Head of caudate nucleus (tissue), 42 donors: ENCODE data around the gene TYMP.
"Not testable (repeated sequence)": the region's sequence is repeated elsewhere in the genome, so short reads cannot be mapped to it uniquely, and the experiment has no call there.

Experiments
- DNase-seq, 42 donors: peaks; one replicate each; pipeline versions ENCODE4 v3.0.0 to v3.0.0-alpha.2; 2020 to 2021; ENCODE audit warnings: mixed read lengths in 7 of 42
- intact Hi-C: fragments of 100-400 bp; cut with DNase I; formaldehyde crosslinking; loops from one replicate; pipeline ENCODE4 v1.15.0; 2022

TYMP gene

DNA sequence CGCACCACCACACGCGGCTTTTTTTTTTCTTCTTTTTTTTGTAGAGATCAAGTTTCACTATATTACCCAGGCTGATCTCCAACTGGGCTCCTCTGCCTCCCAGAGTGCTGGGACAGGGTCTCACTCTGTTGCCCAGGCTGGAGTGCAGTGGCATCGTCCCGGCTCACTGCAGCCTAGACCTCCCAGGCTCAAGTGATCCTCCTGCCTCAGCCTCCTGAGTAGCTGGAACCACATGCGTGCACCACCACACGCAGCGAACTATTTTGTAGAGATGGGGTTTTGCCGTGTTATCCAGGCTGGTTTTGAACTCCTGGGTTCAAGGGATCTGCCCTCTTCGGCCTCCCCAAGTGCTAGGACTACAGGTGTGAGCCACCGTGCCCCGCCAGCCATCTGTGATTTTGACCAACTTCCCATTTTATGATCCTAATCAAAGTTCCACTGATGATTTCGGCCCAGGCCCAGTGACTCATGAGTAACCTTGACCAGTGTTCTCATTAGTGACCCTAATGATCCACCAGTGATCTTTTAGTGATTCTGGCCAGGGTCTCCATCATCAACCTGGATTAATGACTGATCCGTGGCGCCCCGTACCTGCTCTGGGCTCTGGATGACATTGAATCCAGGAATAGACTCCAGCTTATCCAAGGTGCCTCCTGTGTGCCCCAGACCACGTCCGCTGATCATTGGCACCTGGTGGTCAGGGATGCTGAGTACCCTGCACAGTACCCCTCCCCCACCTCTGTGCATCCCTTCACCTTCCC is 1.7 kb downstream of the TYMP start:
- DNase-seq = no peak
- intact Hi-C loops = loop anchor here (5.0 kb wide), 1 partner anchor 54 kb away; the partner anchor contains the start of gene CHKB

DNA sequence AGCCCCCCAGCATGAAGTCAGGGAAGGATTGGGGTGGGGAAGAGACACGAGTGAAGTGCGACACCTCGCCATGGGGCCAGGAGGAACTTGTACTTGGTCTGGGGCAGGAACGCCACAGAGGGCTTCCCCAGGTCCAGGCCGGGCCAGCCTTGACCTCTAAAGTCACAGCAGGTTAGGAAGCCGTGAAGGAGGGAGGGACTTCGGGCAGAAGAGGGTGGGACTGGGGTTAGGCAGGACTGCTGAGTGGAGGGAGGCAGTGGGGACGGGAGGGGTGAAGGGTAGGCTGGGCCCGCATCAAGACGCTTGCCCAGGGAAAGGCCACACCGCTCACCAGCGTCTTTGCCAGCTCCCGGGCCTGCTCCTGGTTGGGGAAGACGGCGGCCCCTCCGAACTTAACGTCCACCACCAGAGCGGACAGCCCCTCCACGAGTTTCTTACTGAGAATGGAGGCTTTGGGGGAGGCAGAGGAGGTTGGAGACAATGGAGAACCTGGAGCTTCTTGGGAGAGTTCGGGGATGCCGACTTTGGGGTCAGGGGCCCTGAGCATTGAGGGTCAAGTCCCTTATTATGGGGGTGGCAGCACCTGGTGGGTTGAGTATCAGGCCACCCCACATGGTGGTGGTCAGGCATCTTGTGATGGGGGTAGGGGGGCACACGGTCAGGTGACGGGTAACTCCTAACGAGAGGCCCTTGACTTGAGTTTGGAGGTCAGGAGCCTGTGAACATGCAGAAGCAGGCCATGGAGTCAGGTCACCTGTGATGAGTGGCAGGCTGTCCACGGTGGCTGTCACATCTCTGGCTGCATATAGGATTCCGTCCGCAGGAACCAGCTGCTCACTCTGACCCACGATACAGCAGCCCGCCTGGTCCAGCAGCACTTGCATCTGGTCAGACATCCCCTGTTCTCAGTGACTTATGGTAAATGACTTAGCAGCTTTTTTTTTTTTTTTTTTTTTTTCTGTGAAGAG is 2.7 kb downstream of the TYMP start:
- intact Hi-C loops = loop anchor here (5.0 kb wide), 1 partner anchor 55 kb away; the partner anchor contains the start of gene CHKB
- DNase-seq = peak in 7 of 42 donors; percentile 22 to 64 (median 39)

DNA sequence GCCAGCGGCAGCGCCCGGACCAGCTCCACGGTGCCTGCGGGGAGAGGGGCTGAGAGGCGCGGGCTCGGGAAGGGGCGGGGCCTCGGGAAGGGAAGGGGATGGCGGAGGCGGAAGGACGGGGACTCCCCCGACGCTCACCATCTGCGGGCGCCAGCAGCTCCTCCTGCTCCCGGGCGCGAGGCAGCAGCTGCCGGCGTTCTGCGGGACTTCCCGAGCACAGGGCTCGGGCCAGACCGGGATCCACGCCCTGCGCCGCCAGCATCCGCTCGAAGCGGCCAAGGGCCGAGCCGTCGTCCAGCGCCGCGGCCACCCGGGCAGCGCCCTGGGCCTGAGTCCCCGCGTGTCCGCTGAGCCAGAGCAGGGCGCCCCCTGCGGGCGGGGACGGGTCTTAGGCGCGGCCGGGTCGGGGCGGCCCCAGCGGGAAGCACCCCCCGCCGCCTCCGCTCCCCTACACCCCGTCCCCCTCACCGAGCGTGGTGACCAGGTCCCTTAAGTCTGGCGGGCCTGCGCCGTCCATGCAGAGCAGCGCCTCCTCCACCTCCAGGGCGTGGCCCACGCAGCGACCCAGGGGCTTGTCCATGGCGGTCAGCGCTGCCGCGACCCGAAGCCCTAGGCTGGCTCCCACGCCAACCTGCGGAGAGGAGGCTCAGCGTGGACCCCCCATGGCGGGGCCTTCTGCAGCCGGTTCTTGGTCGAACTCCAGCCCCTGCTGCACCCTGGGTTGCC is 3.5 kb downstream of the TYMP start:
- intact Hi-C loops = loop anchor here (5.0 kb wide), 1 partner anchor 56 kb away; the partner anchor contains the start of gene CHKB
- peak in 37 of 42 donors; percentile 54 to 83 (median 70) for DNase-seq

DNA sequence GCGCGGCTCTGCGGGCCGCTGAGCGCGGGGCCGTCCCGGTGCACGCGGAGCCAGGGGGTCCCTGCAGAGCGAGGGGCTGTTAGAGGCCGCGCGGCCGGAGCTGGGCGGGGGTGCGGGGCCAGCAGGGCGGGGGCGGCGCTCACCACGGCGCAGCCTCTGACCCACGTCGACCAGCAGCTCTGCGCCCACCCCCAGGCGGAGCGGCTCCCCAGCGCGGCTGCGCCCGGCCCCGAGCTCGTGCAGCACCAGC is 4.0 kb downstream of the TYMP start:
- DNase-seq = peak in 4 of 42 donors; percentile 57 to 78 (median 71)

DNA sequence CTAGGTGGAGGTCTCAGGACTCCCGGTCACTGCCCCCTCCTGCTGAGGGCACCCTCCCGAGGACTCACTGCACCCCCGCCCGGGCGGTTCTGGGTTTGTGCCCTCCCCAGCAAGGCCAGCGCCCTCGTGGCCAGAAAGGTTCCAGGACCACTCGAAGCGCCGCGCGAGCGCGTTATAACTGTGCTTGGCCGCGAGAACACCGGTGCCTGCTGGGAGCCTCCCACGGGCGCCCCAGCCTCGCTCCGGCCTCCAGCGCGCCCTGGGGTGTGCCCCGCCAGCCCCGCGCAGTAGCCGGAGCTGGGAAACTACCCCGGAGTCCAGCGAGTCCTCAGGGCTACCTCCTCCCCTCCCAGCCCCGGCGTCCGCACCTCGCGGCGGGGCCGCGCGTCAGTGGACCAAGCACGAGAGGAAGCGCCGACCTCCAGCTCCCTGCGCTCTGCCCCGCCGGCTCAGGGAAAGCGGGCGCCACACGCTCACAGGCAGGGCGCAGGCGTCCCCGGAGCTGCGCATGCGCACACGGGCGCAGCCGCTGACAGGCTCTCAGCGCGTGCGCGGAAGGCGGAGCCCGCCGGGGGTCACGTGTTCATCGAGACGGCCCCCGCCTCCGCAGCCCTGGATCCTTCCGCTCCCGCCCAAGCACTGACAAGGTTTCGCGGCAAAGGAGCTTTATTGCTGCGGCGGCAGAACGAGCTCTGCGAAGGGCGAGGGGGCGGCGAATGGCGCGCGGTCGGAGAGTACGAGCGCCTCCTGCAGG is 4.5 kb downstream of the TYMP start, which contains the start of gene SCO2:
SCO2 (minus strand) TSS at position 495 of the 754 bp plus-strand sequence. CDS start 1,187 bp downstream, outside the sequence.
- intact Hi-C loops = loop anchor here (2.0 to 5.0 kb wide), 2 partner anchors 16 to 57 kb away; partner anchors contain the start of genes CHKB and NCAPH2

More for the DNA sequence above, 4.0 kb downstream of the TYMP start:
- intact Hi-C loops = loop anchor here (2.0 to 5.0 kb wide), 2 partner anchors 17 to 57 kb away; partner anchors contain the start of genes CHKB and NCAPH2

DNA sequence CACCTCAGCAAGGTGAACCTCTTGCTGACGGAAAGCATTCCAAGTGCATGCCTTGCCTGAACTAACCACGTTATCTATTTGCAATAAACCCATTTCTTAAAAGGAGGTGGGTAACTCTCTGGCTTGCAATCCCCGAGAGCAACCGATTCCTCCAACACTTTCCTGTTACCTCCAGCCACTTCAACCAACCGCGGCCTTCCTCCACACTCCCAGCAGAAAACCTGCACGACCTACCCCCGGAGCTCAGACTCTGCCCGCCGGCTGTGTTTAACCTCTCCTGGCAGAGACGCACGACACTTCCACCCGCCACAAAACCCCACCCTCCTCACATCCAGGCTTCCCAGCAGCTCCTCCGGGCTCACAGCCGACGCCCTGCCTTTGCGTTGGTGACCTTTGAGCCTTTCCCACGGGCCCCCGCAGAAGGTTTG is 5.1 kb downstream of the TYMP start:
- intact Hi-C loops = loop anchor here (2.0 to 5.0 kb wide), 2 partner anchors 16 to 58 kb away; partner anchors contain the start of genes CHKB and NCAPH2
- peak in 10 of 42 donors; percentile 37 to 66 (median 50) for DNase-seq

More for the DNA sequence above, 4.5 kb downstream of the TYMP start, which contains the start of gene SCO2:
- peak; percentile 84 to 98 (median 95) for DNase-seq

DNA sequence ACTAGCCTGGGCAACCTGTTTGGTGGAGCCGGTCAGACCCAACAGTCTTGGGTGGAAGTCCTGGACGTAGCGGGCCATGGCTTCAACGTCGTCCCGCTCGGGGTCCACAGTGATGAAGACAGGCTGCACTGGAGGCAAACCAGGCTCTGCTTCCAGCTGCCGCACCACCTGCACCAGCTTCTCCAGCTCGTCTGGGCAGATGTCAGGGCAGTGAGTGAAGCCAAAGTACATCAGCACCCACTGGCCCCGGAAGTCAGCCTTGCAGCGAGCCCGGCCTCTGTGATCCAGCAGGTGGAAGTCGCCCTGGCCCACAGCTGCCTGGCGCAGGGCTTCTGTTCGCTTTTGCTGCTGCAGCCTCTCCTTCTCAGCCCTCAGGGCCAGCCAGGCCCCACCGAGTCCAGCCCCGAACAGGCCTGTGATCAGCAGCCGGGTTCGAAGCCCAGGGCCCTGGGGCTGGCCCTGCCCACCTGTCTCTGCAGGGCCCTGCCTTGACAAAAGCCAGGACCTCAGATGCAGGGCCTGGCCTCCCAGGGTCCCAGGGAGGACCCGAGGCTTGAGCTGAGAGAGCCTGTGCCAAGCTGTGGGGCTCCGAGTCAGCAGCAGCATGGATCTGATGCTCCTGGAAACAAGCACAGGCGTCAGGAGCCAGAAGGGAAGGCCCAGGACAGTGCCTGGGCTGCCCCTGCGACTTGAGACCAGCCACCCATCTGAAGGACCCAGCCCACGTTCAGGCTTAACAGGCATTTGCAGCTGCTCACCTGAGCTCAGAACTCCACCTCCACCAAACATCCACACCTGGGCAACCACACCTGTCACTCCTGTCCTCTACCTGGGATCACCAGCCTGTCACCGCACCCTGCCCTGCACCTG is 5.8 kb downstream of the TYMP start:
- no peak for DNase-seq

DNA sequence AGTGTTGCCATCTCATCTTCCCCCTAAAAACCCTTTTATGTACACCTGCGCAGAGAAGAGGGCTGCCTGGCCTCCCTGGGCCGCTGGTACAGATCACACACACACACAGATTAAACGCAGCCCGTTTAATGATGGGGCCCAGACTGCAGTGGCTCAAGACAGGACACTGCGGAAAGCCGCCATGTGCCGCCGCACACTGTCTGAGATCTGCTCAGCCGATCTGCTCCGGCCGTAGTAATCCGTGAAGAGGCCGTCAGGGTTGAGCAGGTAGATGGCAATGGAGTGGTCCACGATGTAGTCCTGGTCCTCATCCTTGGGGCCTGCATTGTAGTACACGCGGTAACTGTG is 6.4 kb downstream of the TYMP start:
- DNase-seq = no peak
- intact Hi-C loops = no loop called here

More for the DNA sequence above, 5.8 kb downstream of the TYMP start:
- intact Hi-C loops = loop anchor here (2.0 kb wide), 1 partner anchor 15 kb away; the partner anchor contains the start of gene NCAPH2

DNA sequence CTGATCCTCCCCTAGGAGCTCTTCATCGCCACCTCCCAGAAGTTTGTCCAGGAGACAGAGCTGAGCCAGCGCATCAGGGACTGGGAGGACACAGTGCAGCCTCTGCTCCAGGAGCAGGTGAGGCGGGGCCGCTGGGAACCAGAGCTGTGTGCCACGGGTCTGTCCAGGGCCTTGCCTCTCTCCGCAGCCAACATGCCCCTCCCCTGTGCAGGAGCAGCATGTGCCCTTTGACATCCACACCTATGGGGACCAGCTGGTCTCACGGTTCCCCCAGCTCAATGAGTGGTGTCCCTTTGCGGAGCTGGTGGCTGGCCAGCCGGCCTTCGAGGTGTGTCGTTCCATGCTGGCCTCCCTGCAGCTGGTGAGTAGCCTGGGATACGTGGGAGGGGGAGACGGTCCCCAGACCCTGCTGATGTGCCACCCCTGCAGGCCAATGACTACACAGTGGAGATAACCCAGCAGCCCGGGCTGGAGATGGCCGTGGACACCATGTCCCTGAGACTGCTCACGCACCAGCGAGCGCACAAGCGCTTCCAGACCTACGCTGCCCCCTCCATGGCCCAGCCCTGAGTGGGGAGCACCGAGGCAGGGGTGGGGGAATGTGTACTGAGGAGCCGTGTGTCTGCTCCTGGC is 6.9 kb downstream of the TYMP start:
- intact Hi-C loops = no loop called here
- no peak for DNase-seq

DNA sequence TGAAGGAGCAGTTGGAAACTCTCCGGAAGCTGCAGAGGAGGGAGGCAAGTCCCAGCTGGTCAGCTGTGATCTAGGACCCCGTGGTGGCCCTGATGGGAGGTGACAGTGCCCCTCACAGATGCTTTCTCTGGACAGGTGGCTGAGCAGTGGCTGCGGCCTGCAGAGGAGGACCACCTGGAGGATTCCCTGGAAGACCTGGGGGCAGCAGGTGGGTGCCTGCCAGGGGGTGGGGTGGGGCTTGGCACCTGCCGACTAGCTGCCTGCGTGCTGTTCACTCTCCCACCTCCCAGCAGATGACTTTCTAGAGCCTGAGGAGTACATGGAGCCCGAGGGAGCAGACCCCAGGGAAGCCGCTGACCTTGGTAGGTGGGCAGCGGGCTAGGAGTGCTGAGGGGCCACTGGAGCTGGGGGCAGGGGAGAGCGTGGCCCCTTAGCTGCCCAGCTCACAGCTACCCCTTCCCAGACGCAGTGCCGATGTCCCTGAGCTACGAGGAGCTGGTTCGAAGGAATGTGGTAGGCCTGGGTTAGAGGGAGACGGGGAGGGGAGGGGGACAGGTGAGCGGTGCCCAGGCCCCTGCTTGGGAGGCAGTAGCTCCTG is 7.5 kb downstream of the TYMP start:
- intact Hi-C loops = no loop called here
- no peak for DNase-seq

DNA sequence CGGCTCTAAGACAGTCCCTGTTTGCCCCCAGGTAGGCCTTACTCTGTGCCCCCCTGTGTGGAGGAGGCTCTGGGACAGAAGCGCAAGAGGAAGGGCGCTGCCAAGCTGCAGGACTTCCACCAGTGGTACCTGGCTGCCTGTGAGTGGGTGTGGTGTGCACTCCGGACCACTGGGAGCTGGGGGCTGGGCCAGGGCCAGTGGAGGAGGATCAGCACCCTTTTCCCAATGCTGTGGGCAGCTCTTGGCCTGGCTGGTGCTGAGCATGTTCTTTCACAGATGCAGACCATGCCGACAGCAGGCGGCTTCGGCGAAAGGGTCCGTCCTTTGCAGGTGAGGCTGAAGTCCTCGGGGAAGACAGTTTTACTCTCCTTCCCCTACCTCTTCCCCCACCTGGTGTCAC is 8.1 kb downstream of the TYMP start:
- intact Hi-C loops = no loop called here
- no peak for DNase-seq

DNA sequence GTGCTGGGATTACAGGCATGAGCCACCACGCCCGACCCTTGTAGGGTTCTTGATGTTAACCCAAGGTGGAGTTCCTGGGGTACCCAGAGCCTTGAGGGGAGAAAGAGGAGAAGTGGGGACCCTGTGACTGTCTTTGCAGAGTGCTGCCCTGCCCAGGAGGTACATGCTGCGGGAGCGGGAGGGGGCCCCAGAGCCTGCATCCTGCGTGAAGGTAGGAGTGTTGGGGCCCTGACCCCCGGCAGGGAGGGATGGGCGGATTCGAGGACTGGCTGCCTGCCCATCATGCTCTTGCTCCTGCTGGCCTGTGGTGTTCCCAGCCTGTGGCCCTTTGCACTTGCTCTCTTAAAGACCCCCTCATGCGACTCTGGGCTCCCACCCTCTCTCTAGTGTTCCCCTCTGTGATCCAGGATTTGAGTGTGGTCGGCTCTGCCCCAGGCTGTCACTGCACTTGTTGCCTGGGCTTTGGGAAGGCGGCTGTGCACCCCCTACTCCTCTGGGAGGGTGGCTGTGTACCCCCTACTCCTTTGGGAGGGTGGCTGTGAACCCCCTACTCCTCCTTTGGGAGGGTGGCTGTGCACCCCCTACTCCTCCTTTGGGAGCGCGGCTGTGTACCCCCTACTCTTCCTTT is 8.9 kb downstream of the TYMP start:
- intact Hi-C loops = no loop called here
- no peak for DNase-seq

DNA sequence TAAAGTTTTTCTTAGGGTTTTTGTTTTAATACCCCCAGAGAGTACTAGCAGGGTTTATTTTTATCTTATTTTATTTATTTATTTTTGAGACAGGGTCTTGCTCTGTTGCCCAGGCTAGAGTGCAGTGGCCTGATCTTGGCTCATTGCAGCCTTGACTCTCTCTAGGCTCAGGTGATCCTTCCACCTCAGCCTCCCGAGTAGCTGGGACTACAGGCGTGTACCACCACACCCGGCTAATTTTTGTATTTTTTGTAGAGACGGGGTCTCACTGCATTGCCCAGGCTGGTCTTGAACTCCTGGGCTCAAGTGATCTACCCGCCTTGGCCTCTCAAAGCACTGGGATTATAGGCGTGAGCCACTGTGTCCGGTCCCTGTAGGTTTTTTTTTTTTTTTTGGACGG is 9.6 kb downstream of the TYMP start:
- intact Hi-C loops, DNase-seq: not testable (repeated sequence)

DNA sequence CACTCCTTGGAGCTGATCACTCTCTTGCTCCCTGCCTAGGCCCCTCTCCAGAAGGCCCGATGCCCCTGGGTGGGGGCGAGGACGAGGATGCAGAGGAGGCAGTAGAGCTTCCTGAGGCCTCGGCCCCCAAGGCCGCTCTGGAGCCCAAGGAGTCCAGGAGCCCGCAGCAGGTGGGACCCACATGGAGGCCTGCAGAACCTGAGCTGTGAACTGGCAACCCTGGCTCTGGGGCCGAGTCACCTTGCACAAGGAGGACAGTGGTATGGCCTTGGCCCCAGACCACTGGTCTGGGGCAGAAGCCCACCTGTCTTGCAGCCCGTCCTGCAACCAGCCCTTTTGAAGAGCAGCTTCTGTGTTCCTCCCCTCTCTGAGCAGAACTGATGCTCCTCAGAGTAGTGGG is 10.7 kb downstream of the TYMP start:
- DNase-seq = no peak
- intact Hi-C loops = no loop called here

DNA sequence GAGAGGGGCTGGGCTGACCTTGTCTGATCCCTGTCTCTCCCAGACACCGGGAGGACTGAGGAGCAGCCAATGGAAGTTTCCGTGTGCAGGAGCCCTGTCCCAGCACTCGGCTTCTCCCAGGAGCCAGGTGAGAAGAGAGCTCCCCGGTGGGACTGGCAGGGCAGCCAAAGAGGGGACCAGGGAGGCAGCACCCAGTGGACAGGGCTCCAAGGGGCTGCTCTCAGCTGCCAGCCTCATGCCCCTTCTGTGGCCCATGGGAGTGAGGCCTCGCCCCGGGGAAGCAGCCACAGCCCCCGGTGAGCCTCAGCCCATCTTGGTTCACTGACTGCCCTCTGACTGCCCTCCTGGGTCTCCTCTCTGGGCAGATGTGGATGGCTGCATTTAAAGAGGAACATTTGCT is 11.2 kb downstream of the TYMP start:
- intact Hi-C loops = no loop called here
- no peak for DNase-seq
